GM19035 (cell line): ENCODE data around the gene GJE1.
A peak's percentile ranks its signal among the peaks of the same experiment; 100 is the strongest.
"Not testable (repeated sequence)": the region's sequence is repeated elsewhere in the genome, so short reads cannot be mapped to it uniquely, and the experiment has no call there.

Experiments used
- ATAC-seq: cut with Tn5 transposase; IDR thresholded peaks from one replicate; pipeline ENCODE4 v1.9.1; 2021; ENCODE audit not compliant: unreplicated experiment

Gene GJE1

GRCh38 chr6:142132625-142133024, at the start of gene GJE1:
TSS of gene GJE1 (plus strand) at chr6:142132925. CDS start at chr6:142133159, 234 bp downstream.
- ATAC-seq = no peak

GRCh38 chr6:142087950-142088857, 44.5 kb upstream of the GJE1 start:
- ATAC-seq = no peak

GRCh38 chr6:142088858-142089216, 43.9 kb upstream of the GJE1 start:
- ATAC-seq = no peak

GRCh38 chr6:142104820-142105219, 27.9 kb upstream of the GJE1 start:
- ATAC-seq = not testable (repeated sequence)

GRCh38 chr6:142110820-142111219, 21.9 kb upstream of the GJE1 start:
- ATAC-seq = not testable (repeated sequence)

- peak; percentile 82 for ATAC-seq
These were observed 20.2 kb upstream of the GJE1 start for GRCh38 chr6:142112451-142113061.

- ATAC-seq = no peak
These were observed 15.4 kb upstream of the GJE1 start for GRCh38 chr6:142117366-142117765.

GRCh38 chr6:142118328-142118727, 14.4 kb upstream of the GJE1 start:
- no peak for ATAC-seq

GRCh38 chr6:142118925-142119324, 13.8 kb upstream of the GJE1 start:
- no peak for ATAC-seq

- no peak for ATAC-seq
These were observed 11.4 kb upstream of the GJE1 start for GRCh38 chr6:142121342-142121741.

GRCh38 chr6:142130814-142131213, 1.9 kb upstream of the GJE1 start:
- ATAC-seq = no peak

- no peak for ATAC-seq
These were observed 6.2 kb downstream of the GJE1 start for GRCh38 chr6:142138876-142139275.

GRCh38 chr6:142141531-142141930, 8.8 kb downstream of the GJE1 start:
- ATAC-seq = not testable (repeated sequence)

- peak; percentile 100 for ATAC-seq
These were observed 14.3 kb downstream of the GJE1 start, which contains the start of the genes NMBR and VTA1 for GRCh38 chr6:142146828-142147662. TSS of gene NMBR (minus strand) at chr6:142147122. CDS start at chr6:142088658, 58,464 bp downstream. TSS of gene VTA1 (plus strand) at chr6:142147263. CDS start at chr6:142147288, 25 bp downstream.

- ATAC-seq = no peak
These were observed 20.0 kb downstream of the GJE1 start for GRCh38 chr6:142152746-142153145.

GRCh38 chr6:142153196-142153595, 20.5 kb downstream of the GJE1 start:
- ATAC-seq = no peak

- ATAC-seq = no peak
These were observed 21.6 kb downstream of the GJE1 start for GRCh38 chr6:142154336-142154735.

GRCh38 chr6:142155091-142155490, 22.4 kb downstream of the GJE1 start:
- no peak for ATAC-seq

- ATAC-seq = no peak
These were observed 23.4 kb downstream of the GJE1 start for GRCh38 chr6:142155895-142156757.

GRCh38 chr6:142156758-142157068, 24.0 kb downstream of the GJE1 start:
- not testable (repeated sequence) for ATAC-seq
